K562 (cell line): ENCODE data around the gene LYPLA2. TPM values are rescaled to one million over a fixed set of nuclear protein-coding genes. Genes with fewer than 3 reads are reported as not detected.

Experiments
- ARID1B ChIP-seq: fragments of 450-650 bp; IDR thresholded peaks from 2 replicates; pipeline ENCODE4 v1.6.1; 2016; ENCODE audit warnings: antibody characterized with exemption, mild to moderate bottlenecking, inconsistent platforms
- CLOCK ChIP-seq: fragments of 250-450 bp; sonication (Bioruptor Pico); IDR thresholded peaks from 2 replicates; pipeline ENCODE4 v1.4.0; 2020; ENCODE audit warnings: mild to moderate bottlenecking, moderate library complexity, borderline replicate concordance
- CREB5 ChIP-seq: fragments of 250-450 bp; sonication (Bioruptor Pico); IDR thresholded peaks from 2 replicates; pipeline ENCODE4 v1.5.0; 2020; ENCODE audit warnings: mild to moderate bottlenecking
- ELF4 ChIP-seq: fragments of 450-650 bp; formaldehyde crosslinking; IDR thresholded peaks from 2 replicates; pipeline ENCODE4 v1.4.0; 2022; ENCODE audit warnings: missing genetic modification characterization
- EP300 ChIP-seq: IDR thresholded peaks from 2 replicates; pipeline ENCODE4 v1.6.1; 2012; ENCODE audit warnings: low read length, improper control_type of control experiment
- KDM4B ChIP-seq, 2 experiments: fragments of 450-650 bp in 1 of 2; sonication (generic) in 1 of 2; IDR thresholded peaks; 2 replicates each; pipeline ENCODE4 v1.6.1; 2016 to 2017; ENCODE audit warnings: borderline replicate concordance in 2 of 2, antibody characterized with exemption in 1 of 2, low read depth in 1 of 2, mild to moderate bottlenecking in 1 of 2
- REST ChIP-seq, 2 experiments: fragments of 450-650 bp; formaldehyde crosslinking in 1 of 2; IDR thresholded peaks; 2 replicates each; pipeline versions ENCODE4 v1.4.0 to v1.6.1; 2014 to 2020; ENCODE audit warnings: mild to moderate bottlenecking in 2 of 2, borderline replicate concordance in 1 of 2, low read depth in 1 of 2
- SP1 ChIP-seq: sonication (generic); formaldehyde crosslinking; IDR thresholded peaks from 2 replicates; pipeline ENCODE4 v1.8.1; 2022; ENCODE audit warnings: mild to moderate bottlenecking, missing genetic modification reagents
- STAT6 ChIP-seq: sonication (generic); formaldehyde crosslinking; IDR thresholded peaks from 2 replicates; pipeline ENCODE4 v1.8.1; 2023; ENCODE audit warnings: mild to moderate bottlenecking, missing genetic modification reagents
- TGIF2 ChIP-seq: sonication (generic); formaldehyde crosslinking; IDR thresholded peaks from 2 replicates; pipeline ENCODE4 v1.8.1; 2022; ENCODE audit warnings: mild to moderate bottlenecking, missing genetic modification reagents, moderate library complexity
- polyA plus RNA-seq, 8 experiments: library from polyadenylated mRNA; depleted of rRNA in 4 of 8; stranded (reverse) in 5 of 8; unstranded in 3 of 8; fragments of >200 nt; fragmentation: Nextera tagmentation in 2 of 8; fragmentation: Illumina TruSeq in 1 of 8; extraction: Ambion mirVana in 2 of 8; extraction: Trizol in 1 of 8; gene quantifications; 2 replicates each; pipeline versions ENCODE4 v1.2.1 to v1.2.3, GENCODE V29; 2011 to 2014; ENCODE audit warnings: inconsistent platforms in 1 of 8, missing spikeins in 1 of 8
- total RNA-seq, 7 experiments: library from RNA; depleted of rRNA in 6 of 7; stranded (reverse); fragments of >200 nt in 6 of 7; fragmentation: Illumina TruSeq in 2 of 7; extraction: Trizol in 2 of 7; gene quantifications; 2 replicates each; pipeline versions ENCODE4 v1.2.1 to v1.2.3, GENCODE V29; 2011 to 2021; ENCODE audit warnings: low replicate concordance in 1 of 7

The LYPLA2 gene
- total and polyA plus RNA-seq, 9 of the 15 experiments (the other 6 are each of a cell fraction or from before 2014, with no cell fraction given), result 3.9 to 128 (median 60.1) TPM

GRCh38 chr1:23790696-23791515 lies at the start of gene LYPLA2 (continued):
- TF ChIP-seq REST (IDR thresholded peaks at IDR 0.05; ENCODE audit: borderline replicate concordance) (peak; percentile 20; the same call in 1 of the 2 replicates), REST (CRISPR knock-in tag; IDR thresholded peaks at IDR 0.05; ENCODE audit: low read depth) (peak; percentile 51), CLOCK (CRISPR knock-in tag) (no peak), KDM4B (IDR thresholded peaks at IDR 0.05; ENCODE audit: borderline replicate concordance in 2 of 2, low read depth in 1 of 2) (peak in 1 of 2 experiments; percentile 92; a peak in 1 of 4 replicates), EP300 (peak; percentile 23; the same call in 1 of the 2 replicates), TGIF2 (peak; percentile 23; the same call in 1 of the 2 replicates), ELF4 (CRISPR knock-in tag) (peak; percentile 98), ARID1B (no peak; the same call in 1 of the 2 replicates), SP1 (peak; percentile 29; the same call in 1 of the 2 replicates), CREB5 (CRISPR knock-in tag) (no peak), STAT6 (CRISPR knock-in tag) (no peak)
